ENCODE measurements around the gene CCNQ.

The CCNQ gene

DNA sequence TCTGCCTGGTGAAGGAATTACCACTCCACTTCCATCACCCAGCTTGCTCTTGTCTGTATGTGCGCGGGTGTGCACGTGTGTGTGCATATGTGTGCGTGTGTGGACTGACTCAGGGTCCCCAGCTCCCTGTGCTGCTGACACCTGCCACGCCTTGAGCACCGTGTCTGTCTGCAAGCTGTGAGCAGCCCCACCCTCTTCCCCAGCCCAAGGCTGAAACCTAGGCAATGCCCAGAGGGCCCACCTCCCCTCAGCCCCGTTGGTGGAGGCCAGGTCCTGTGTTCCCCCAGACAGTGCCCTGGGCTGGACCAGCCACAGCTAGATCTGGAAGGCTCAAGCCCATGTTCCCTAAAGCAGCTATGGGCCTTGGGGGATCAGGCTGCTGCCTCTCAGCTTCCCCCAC is 2.0 kb upstream of the CCNQ start:
- Histone ChIP-seq H3K79me2 (ENCODE audit: control insufficient read depth, low read length) (peaks cover 27% of the 10 kb centered on the region), H3K9me3 (ENCODE audit: control insufficient read depth, insufficient read depth, low read length) (no peaks in the 10 kb centered on the region), H3K4me1 (ENCODE audit: control insufficient read depth, low read length) (peaks cover 23% of the 10 kb centered on the region), H3K27ac (ENCODE audit: low read depth, low read length) (no peak overlapping the region), H3K36me3 (ENCODE audit: control insufficient read depth, low read length) (0 out of 2 replicates have a peak, but pooled peaks cover 3% of the 10 kb centered on the region), H4K20me1 (ENCODE audit: control insufficient read depth, insufficient read depth, low read depth, low read length) (no peaks in the 10 kb centered on the region), H3K4me3 (ENCODE audit: low read length) (no peak overlapping the region), H3K9me2 (replicated peaks; ENCODE audit: control insufficient read depth, low read length) (no peaks in the 10 kb centered on the region), H3F3A (ENCODE audit: control insufficient read depth, insufficient read depth) (no peaks in the 10 kb centered on the region), H3K27me3 (ENCODE audit: control insufficient read depth, low read length) (no peaks in the 10 kb centered on the region), H3K4me2 (ENCODE audit: low read length) (peak overlapping the region; percentile 74; the same call in 1 of the 2 replicates)
- TF ChIP-seq EZH2phosphoT487 (IDR thresholded peaks at IDR 0.05; ENCODE audit: borderline replicate concordance, low read length) (no peak), CTCF (IDR thresholded peaks at IDR 0.05; ENCODE audit: low read depth, low read length, poor library complexity, severe bottlenecking) (no peak)

DNA sequence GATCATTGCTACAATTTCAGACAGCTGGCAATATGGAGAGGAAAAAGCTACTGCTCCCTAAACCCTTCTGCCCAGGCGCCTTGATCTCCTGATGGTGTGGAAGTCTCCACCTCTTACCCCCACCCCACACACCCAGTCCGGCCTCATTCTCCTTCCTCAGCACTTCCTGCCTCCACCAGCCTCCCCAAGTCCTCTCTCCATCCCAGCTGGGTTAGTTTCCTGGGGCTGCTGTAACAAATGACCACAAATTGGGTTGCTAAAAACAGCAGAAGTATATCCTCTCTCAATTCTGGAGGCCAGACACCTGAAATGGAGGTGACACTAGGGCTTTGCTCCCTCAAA is 1.1 kb upstream of the CCNQ start:
- Histone ChIP-seq H4K20me1 (ENCODE audit: control insufficient read depth, insufficient read depth, low read depth, low read length) (no peaks in the 10 kb centered on the region), H3K9me2 (replicated peaks; ENCODE audit: control insufficient read depth, low read length) (no peaks in the 10 kb centered on the region), H3K4me3 (ENCODE audit: low read length) (peak overlapping the region; percentile 80), H3K4me1 (ENCODE audit: control insufficient read depth, low read length) (peaks cover 23% of the 10 kb centered on the region), H3K79me2 (ENCODE audit: control insufficient read depth, low read length) (peaks cover 27% of the 10 kb centered on the region), H3K4me2 (ENCODE audit: low read length) (peak overlapping the region; percentile 74), H3F3A (ENCODE audit: control insufficient read depth, insufficient read depth) (no peaks in the 10 kb centered on the region), H3K9me3 (ENCODE audit: control insufficient read depth, insufficient read depth, low read length) (no peaks in the 10 kb centered on the region), H3K27ac (ENCODE audit: low read depth, low read length) (no peak overlapping the region), H3K27me3 (ENCODE audit: control insufficient read depth, low read length) (no peaks in the 10 kb centered on the region), H3K36me3 (ENCODE audit: control insufficient read depth, low read length) (peaks cover 8% of the 10 kb centered on the region; the same call in 1 of the 2 replicates)
- TF ChIP-seq EZH2phosphoT487 (IDR thresholded peaks at IDR 0.05; ENCODE audit: borderline replicate concordance, low read length) (no peak), CTCF (IDR thresholded peaks at IDR 0.05; ENCODE audit: low read depth, low read length, poor library complexity, severe bottlenecking) (no peak)

GRCh38 chrX:153599192-153600031 is 473 bp upstream of the CCNQ start:
- Histone ChIP-seq H4K20me1 (ENCODE audit: control insufficient read depth, insufficient read depth, low read depth, low read length) (no peaks in the 10 kb centered on the region), H3K36me3 (ENCODE audit: control insufficient read depth, low read length) (peaks cover 8% of the 10 kb centered on the region; the same call in 1 of the 2 replicates), H3K27ac (ENCODE audit: low read depth, low read length) (no peak overlapping the region; the same call in 1 of the 2 replicates), H3K4me2 (ENCODE audit: low read length) (peak overlapping the region; percentile 74), H3K9me3 (ENCODE audit: control insufficient read depth, insufficient read depth, low read length) (no peaks in the 10 kb centered on the region), H3K4me3 (ENCODE audit: low read length) (peak overlapping the region; percentile 80), H3F3A (ENCODE audit: control insufficient read depth, insufficient read depth) (no peaks in the 10 kb centered on the region), H3K9me2 (replicated peaks; ENCODE audit: control insufficient read depth, low read length) (no peaks in the 10 kb centered on the region), H3K27me3 (ENCODE audit: control insufficient read depth, low read length) (no peaks in the 10 kb centered on the region), H3K4me1 (ENCODE audit: control insufficient read depth, low read length) (peaks cover 23% of the 10 kb centered on the region), H3K79me2 (ENCODE audit: control insufficient read depth, low read length) (peaks cover 27% of the 10 kb centered on the region)
- TF ChIP-seq EZH2phosphoT487 (IDR thresholded peaks at IDR 0.05; ENCODE audit: borderline replicate concordance, low read length): no peak
- no peak for TF ChIP-seq CTCF (IDR thresholded peaks at IDR 0.05; ENCODE audit: low read depth, low read length, poor library complexity, severe bottlenecking)

All from DOHH2 (cell line).